Left ventricle myocardium inferior (tissue), 1 donor: ENCODE measurements around the gene GTSE1. TPM values are rescaled to one million over a fixed set of nuclear protein-coding genes. Genes with fewer than 3 reads are reported as not detected.

Source experiments
- DNase-seq: peaks from one replicate; pipeline ENCODE4 v3.0.0-alpha.2; 2020
- H3K27ac ChIP-seq: fragments of 200-600 bp; replicated peaks from 2 replicates; pipeline ENCODE4 v1.8.0; 2021
- H3K27me3 ChIP-seq: fragments of 200-600 bp; 2 replicates; pipeline ENCODE4 v1.8.0; 2021; ENCODE audit warnings: low read depth
- H3K36me3 ChIP-seq: fragments of 200-600 bp; 2 replicates; pipeline ENCODE4 v1.8.0; 2021
- H3K4me1 ChIP-seq: fragments of 200-600 bp; 2 replicates; pipeline ENCODE4 v1.8.0; 2021
- H3K4me3 ChIP-seq: fragments of 200-600 bp; 2 replicates; pipeline ENCODE4 v1.8.0; 2021; ENCODE audit warnings: mild to moderate bottlenecking, moderate library complexity
- H3K9me3 ChIP-seq: fragments of 200-600 bp; replicated peaks from 2 replicates; pipeline ENCODE4 v1.8.0; 2021
- intact Hi-C: fragments of 100-400 bp; cut with micrococcal nuclease; formaldehyde crosslinking; loops from one replicate; pipeline ENCODE4 v1.11.0; 2022
- total RNA-seq: library from RNA; stranded (reverse); fragmentation: NEBNext Ultra II Directional; extraction: Animal tissue kit (Norgen Biotek cat#: 25700); gene quantifications from one replicate; pipeline ENCODE4 v1.2.1, GENCODE V29; 2021
- TF ChIP-seq, protein P1 (sequence below): fragments of 200-600 bp; IDR thresholded peaks from 2 replicates; pipeline ENCODE4 v1.8.0; 2021; ENCODE audit warnings: antibody characterized with exemption, mild to moderate bottlenecking, borderline replicate concordance
- donor health status: DM: no; HTN: yes; CAD: no; lungs with severe emphysema.

Gene GTSE1
- total RNA-seq, 1 donor from 2014 or later = 0.25 TPM

DNA sequence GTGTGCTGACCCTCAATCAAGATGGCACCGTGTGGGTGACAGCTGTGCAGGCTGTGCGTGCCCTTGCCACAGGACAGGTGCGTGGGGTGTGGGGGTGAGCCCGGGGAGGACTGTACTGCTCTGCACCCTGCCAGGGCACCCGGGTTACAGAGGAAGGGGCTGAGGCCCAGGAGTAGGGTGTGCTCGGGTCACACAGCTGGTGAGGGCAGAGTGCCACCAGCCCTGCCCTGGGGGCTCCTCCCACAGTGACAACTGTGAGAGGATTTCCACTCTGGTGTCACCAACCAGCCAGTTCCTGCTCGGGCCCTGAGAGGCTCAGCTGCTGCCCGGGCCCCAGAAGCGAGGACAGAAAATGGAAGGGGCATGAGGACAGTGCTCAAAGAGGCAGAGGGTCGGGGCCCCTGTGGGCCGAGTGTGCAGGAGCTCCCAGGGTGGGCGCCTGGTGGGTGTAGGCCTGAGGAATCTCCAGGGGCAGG, 59.4 kb downstream of the GTSE1 start:
- peaks cover 59% of the 10 kb centered on the region for H3K36me3 ChIP-seq
- TF ChIP-seq, protein P1, sequence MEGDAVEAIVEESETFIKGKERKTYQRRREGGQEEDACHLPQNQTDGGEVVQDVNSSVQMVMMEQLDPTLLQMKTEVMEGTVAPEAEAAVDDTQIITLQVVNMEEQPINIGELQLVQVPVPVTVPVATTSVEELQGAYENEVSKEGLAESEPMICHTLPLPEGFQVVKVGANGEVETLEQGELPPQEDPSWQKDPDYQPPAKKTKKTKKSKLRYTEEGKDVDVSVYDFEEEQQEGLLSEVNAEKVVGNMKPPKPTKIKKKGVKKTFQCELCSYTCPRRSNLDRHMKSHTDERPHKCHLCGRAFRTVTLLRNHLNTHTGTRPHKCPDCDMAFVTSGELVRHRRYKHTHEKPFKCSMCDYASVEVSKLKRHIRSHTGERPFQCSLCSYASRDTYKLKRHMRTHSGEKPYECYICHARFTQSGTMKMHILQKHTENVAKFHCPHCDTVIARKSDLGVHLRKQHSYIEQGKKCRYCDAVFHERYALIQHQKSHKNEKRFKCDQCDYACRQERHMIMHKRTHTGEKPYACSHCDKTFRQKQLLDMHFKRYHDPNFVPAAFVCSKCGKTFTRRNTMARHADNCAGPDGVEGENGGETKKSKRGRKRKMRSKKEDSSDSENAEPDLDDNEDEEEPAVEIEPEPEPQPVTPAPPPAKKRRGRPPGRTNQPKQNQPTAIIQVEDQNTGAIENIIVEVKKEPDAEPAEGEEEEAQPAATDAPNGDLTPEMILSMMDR = no peak
- H3K27ac ChIP-seq = peak overlapping the region; percentile 14
- no peaks in the 10 kb centered on the region for H3K9me3 ChIP-seq
- H3K27me3 ChIP-seq = no peaks in the 10 kb centered on the region
- H3K4me1 ChIP-seq = peaks cover 45% of the 10 kb centered on the region
- DNase-seq = no peak
- intact Hi-C loops = no loop called here
- no peak overlapping the region for H3K4me3 ChIP-seq

DNA sequence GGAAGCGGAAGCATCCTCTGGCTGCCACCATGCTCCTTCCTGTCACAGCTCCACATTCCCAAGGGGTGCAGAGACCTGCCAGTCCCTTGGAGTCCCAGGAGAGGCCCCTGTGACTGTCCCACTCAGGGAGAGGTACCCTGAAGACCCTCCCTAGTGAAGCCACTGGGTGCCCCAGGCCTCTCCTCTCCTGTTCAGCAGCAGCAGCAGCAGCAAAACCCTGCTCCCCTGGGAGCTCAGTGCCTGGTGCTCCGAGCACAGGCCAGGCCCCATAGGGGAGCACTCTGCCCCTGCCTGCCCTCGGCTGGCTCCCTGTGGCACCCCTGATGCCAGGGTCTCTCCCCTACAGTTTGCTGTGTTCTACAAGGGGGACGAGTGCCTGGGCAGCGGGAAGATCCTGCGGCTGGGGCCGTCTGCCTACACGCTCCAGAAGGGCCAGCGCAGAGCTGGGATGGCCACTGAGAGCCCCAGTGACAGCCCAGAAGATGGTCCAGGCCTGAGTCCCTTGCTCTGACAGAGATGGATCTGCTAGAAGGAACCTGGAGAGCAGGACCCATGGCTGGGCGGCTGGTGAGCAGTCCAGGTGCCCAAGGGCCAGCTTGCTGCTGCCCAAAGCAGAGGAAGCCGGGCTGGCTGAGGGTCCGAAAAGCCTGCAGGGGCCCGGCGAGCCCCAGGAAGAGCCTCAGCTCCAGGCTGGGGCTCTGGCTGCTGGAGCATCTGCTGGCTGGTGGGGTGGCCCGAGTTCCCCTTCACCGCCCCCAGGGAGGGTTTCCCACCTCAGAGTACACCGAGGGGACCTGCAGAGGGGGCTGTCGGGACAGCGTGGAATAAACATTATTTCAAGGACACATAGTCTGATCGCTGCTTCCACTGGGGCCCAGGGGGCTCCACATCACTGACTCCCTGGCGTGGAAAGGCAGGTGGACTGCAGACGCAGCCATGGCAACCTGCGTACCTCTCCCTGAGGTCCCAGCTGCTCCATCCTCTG, 60.1 kb downstream of the GTSE1 start:
- Histone ChIP-seq H3K4me1 (peaks cover 44% of the 10 kb centered on the region), H3K4me3 (no peak overlapping the region), H3K9me3 (no peaks in the 10 kb centered on the region), H3K27me3 (no peaks in the 10 kb centered on the region), H3K36me3 (peaks cover 52% of the 10 kb centered on the region), H3K27ac (no peak overlapping the region)
- no peak for DNase-seq
- intact Hi-C loops = no loop called here
- TF ChIP-seq, protein P1 = no peak

DNA sequence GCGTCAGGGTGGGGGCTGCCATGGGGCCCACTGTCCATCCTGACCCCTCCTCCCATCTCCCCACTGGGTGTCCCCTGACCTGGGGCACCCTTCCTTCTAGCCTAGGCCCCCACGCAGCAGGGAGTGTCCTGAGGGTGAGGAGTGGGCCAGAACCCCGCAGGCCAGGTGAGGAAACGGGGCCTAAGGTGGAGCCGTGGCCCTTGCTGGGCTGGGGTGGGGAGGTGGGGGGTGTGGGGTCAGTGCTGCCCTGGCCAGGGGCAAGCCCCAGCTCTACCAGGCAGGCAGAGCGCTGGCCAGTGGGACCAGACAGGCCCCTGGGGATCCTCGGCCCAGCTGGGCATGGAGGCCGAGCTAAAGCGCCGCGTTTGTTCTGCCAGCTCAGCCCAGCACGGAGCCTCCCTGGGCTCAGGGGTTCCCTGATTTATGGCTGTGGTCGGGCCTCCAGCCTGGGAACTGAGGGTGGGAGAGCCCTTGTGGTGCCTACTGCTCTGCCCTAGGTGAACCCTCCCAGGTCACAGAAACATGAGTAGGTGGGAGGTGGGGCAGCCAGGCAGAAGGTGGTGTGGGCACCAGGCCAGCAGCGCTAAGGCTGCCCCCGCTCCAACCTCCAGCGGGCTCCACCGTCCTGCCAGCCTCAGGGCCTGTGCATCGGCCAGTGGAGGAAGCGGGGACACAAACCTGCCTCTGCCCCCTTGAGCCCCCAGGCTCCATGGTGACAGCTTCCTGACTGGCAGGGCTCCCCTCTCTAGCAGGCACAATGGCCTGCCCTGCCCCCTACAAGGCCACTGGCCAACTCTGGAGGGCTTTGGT, 61.2 kb downstream of the GTSE1 start:
- no peaks in the 10 kb centered on the region for H3K27me3 ChIP-seq
- TF ChIP-seq, protein P1 = no peak
- no peaks in the 10 kb centered on the region for H3K9me3 ChIP-seq
- peaks cover 33% of the 10 kb centered on the region for H3K4me1 ChIP-seq
- DNase-seq = no peak
- H3K27ac ChIP-seq = no peak overlapping the region
- peaks cover 40% of the 10 kb centered on the region for H3K36me3 ChIP-seq
- H3K4me3 ChIP-seq = no peak overlapping the region
- intact Hi-C loops = no loop called here

DNA sequence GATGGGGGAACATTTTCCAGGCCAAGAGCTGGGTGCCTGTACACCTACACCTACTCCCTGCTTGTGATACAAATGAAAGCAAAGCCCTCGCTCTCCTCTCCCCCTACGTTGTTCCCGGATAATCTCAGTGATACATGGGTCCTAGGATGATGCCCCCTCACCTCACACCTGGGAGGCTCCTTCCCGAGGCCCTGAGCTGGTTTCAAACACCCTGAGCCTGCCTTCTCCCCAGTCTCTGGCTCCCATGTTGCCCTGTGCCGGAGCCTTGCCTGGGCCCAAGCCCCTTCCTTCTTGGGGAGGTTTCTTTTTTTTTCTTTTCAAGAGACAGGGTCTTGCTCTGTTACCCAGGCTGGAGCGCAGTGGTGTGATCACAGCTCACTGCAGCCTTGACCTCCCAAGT, 62.1 kb downstream of the GTSE1 start:
- Histone ChIP-seq H3K4me3 (no peak overlapping the region), H3K27ac (no peak overlapping the region), H3K27me3 (no peaks in the 10 kb centered on the region), H3K36me3 (peaks cover 32% of the 10 kb centered on the region), H3K9me3 (no peaks in the 10 kb centered on the region), H3K4me1 (peaks cover 24% of the 10 kb centered on the region)
- TF ChIP-seq, protein P1 = no peak
- no peak for DNase-seq
- intact Hi-C loops = no loop called here

DNA sequence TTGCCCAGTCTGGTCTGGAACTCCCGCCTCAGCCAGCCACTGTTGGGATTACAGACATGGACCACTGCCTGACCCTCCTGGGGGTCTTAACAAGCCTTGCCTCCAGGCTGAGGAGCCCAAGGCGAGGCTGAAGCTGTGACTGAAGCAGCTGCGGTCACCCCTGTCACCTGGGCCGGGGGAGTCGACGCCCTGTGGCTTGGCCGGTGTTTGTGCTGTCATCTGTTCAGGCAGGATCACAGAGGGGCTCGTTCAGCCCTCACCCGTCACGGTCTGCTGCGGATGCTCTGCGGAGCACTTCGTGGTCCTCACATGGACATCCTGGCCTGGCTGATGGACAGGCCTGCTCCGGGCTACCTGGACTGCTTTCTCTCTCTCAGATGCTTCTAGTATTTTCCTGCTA, 62.7 kb downstream of the GTSE1 start:
- H3K27me3 ChIP-seq = peaks cover under 1% of the 10 kb centered on the region
- peaks cover 18% of the 10 kb centered on the region for H3K4me1 ChIP-seq
- H3K36me3 ChIP-seq = peaks cover 26% of the 10 kb centered on the region
- DNase-seq = no peak
- TF ChIP-seq, protein P1 = no peak
- H3K27ac ChIP-seq = no peak overlapping the region
- no peak overlapping the region for H3K4me3 ChIP-seq
- H3K9me3 ChIP-seq = no peaks in the 10 kb centered on the region
- intact Hi-C loops = no loop called here
